K562 (cell line): Measurements from ENCODE around the gene TFEB. TPM values are rescaled to one million over a fixed set of nuclear protein-coding genes. Genes with fewer than 3 reads are reported as not detected.

Source experiments
- ATAC-seq: fragments of 200-7000 bp; cut with Tn5 transposase; 3 replicates; pipeline ENCODE4 v1.9.1; 2020; ENCODE audit warnings: moderate library complexity
- BruUV-seq: library from RNA; stranded (reverse); fragments of 400-500 nt; replicated peaks from 2 replicates; lab custom pipeline; 2021; lab: Mats Ljungman, UMichigan
- CTCF ChIA-PET: fragments of 300-600 bp; formaldehyde crosslinking; extraction: SDS; loops from one replicate; lab custom pipeline; 2021; ENCODE audit warnings: low intra/inter-chr PET ratio; lab: Yijun Ruan, JAX
- POLR2A ChIA-PET: fragments of 300-600, 350-650 bp; sonication (Branson Sonifier 250); formaldehyde crosslinking; extraction: SDS; loops from one replicate; lab custom pipeline; 2021; ENCODE audit warnings: antibody characterized with exemption, inconsistent platforms; lab: Yijun Ruan, JAX
- DNase-seq, 4 experiments: peaks; one replicate each; pipeline versions ENCODE4 v3.0.0 to v3.0.0-alpha.2; 2011 to 2018; ENCODE audit warnings: low spot score in 3 of 4, mixed read lengths in 3 of 4; ENCODE audit errors: extremely low read depth in 1 of 4
- FAIRE-seq: peaks from 2 replicates; lab custom pipeline; 2011; peaks lifted over from hg19 to GRCh38; lab: Jason Lieb, UNC
- H2AFZ ChIP-seq: 2 replicates; pipeline ENCODE4 v1.6.0; 2011; ENCODE audit warnings: low read depth, low read length, control low read depth, inconsistent platforms
- H3K27ac ChIP-seq: fragments of 200-600 bp; 3 replicates; pipeline ENCODE4 v1.8.0; 2011; ENCODE audit warnings: low read depth, mild to moderate bottlenecking, control low read depth, inconsistent platforms, low read length, moderate library complexity, mixed read lengths; ENCODE audit errors: extremely low read depth
- H3K27me3 ChIP-seq, 2 experiments: fragments of 300-600 bp in 1 of 2; 2 replicates in 1 of 2; 3 replicates in 1 of 2; pipeline versions ENCODE4 v1.6.0 to v1.8.0; 2011; ENCODE audit warnings: inconsistent platforms in 2 of 2, low read length in 2 of 2, mild to moderate bottlenecking in 1 of 2, mixed read lengths in 1 of 2, moderate library complexity in 1 of 2; ENCODE audit not compliant: control insufficient read depth in 2 of 2, insufficient read depth in 2 of 2
- H3K36me3 ChIP-seq: fragments of 300-600 bp; 3 replicates; pipeline ENCODE4 v1.8.0; 2011; ENCODE audit warnings: mild to moderate bottlenecking, low read length, inconsistent platforms; ENCODE audit not compliant: control insufficient read depth, insufficient read depth
- H3K4me1 ChIP-seq, 2 experiments: fragments of 200-600 bp in 1 of 2; replicated peaks in 1 of 2; 2 replicates in 1 of 2; 3 replicates in 1 of 2; pipeline versions ENCODE4 v1.5.1 to v1.8.0; 2011; ENCODE audit warnings: inconsistent platforms in 2 of 2, low read length in 2 of 2, mild to moderate bottlenecking in 1 of 2, mixed read lengths in 1 of 2, moderate library complexity in 1 of 2; ENCODE audit not compliant: control insufficient read depth in 2 of 2, insufficient read depth in 2 of 2
- H3K4me2 ChIP-seq: 2 replicates; pipeline ENCODE4 v1.6.1; 2011; ENCODE audit warnings: low read length, control low read depth, inconsistent platforms, mixed read lengths; ENCODE audit not compliant: insufficient read depth
- H3K4me3 ChIP-seq: fragments of 200-600 bp; sonication (generic), shearing (Covaris generic); 2 replicates; pipeline ENCODE4 v1.5.1; 2016; ENCODE audit warnings: control low read depth, inconsistent platforms
- H3K79me2 ChIP-seq: fragments of 200-600 bp; 3 replicates; pipeline ENCODE4 v1.8.0; 2011; ENCODE audit warnings: low read length, inconsistent platforms; ENCODE audit not compliant: control insufficient read depth, insufficient read depth
- H3K9ac ChIP-seq, 2 experiments: 2 replicates each; pipeline versions ENCODE4 v1.6.0 to v1.6.1; 2011; ENCODE audit warnings: low read depth in 2 of 2, low read length in 2 of 2, control low read depth in 1 of 2, inconsistent platforms in 1 of 2, mild to moderate bottlenecking in 1 of 2, mixed read lengths in 1 of 2; ENCODE audit not compliant: insufficient read depth in 1 of 2
- H3K9me1 ChIP-seq: one replicate; pipeline ENCODE4 v1.6.0; 2011; ENCODE audit warnings: inconsistent platforms, mild to moderate bottlenecking, low read length, moderate library complexity; ENCODE audit not compliant: control insufficient read depth, insufficient read depth
- H3K9me3 ChIP-seq: replicated peaks from 2 replicates; pipeline ENCODE4 v1.5.1; 2011; ENCODE audit warnings: low read depth, low read length, inconsistent platforms; ENCODE audit not compliant: control insufficient read depth, insufficient read depth
- H4K20me1 ChIP-seq: replicated peaks from 2 replicates; pipeline ENCODE4 v1.6.1; 2011; ENCODE audit warnings: low read length, inconsistent platforms, mixed read lengths; ENCODE audit not compliant: control insufficient read depth, insufficient read depth
- BCOR ChIP-seq: fragments of 450-650 bp; IDR thresholded peaks from 2 replicates; pipeline ENCODE4 v1.6.1; 2016
- GABPB2 ChIP-seq: fragments of 250-450 bp; sonication (Bioruptor Pico); conservative IDR thresholded peaks from 2 replicates; pipeline ENCODE4 v1.5.1; 2021; ENCODE audit warnings: mild to moderate bottlenecking
- KDM1A ChIP-seq, 2 experiments: fragments of 450-650 bp; IDR thresholded peaks; 2 replicates each; pipeline ENCODE4 v1.6.1; 2016; ENCODE audit warnings: mild to moderate bottlenecking in 2 of 2
- KLF10 ChIP-seq: fragments of 250-450 bp; sonication (Bioruptor Pico); IDR thresholded peaks from 2 replicates; pipeline ENCODE4 v1.6.1; 2021; ENCODE audit warnings: matching md5 sums
- MYNN ChIP-seq, 2 experiments: sonication (generic); formaldehyde crosslinking in 1 of 2; IDR thresholded peaks; 2 replicates each; pipeline versions ENCODE4 v1.5.0 to v1.6.1; 2016 to 2020; ENCODE audit warnings: antibody characterized with exemption in 1 of 2, missing genetic modification reagents in 1 of 2
- SMARCA5 ChIP-seq: fragments of 450-650 bp; IDR thresholded peaks from 2 replicates; pipeline ENCODE4 v1.6.1; 2016
- ZFP36 ChIP-seq: fragments of 150-350 bp; IDR thresholded peaks from 2 replicates; pipeline ENCODE4 v1.6.1; 2018; ENCODE audit warnings: low read length, low read depth; ENCODE audit not compliant: partially characterized antibody
- WGBS: fragments of 100-300 bp; shearing (Covaris generic); methylation state at CpG from one replicate; pipeline ENCODE4 v1.1.6; 2016; ENCODE audit warnings: low coverage, mixed read lengths; ENCODE audit not compliant: insufficient coverage; ENCODE audit errors: missing lambda C conversion rate; 5-methylcytosine and 5-hydroxymethylcytosine counted together
- in situ Hi-C: fragments of 300-500 bp; cut with MboI; formaldehyde crosslinking; loops from 4 replicates; pipeline ENCODE4 v1.15.0; 2018; ENCODE audit warnings: inconsistent platforms, mixed read lengths
- intact Hi-C: fragments of 100-400 bp; cut with micrococcal nuclease; formaldehyde crosslinking; loops from 2 replicates; pipeline ENCODE4 v1.14.2; 2022
- polyA plus RNA-seq, 8 experiments: library from polyadenylated mRNA; depleted of rRNA in 4 of 8; stranded (reverse) in 5 of 8; unstranded in 3 of 8; fragments of >200 nt; fragmentation: Nextera tagmentation in 2 of 8; fragmentation: Illumina TruSeq in 1 of 8; extraction: Ambion mirVana in 2 of 8; extraction: Trizol in 1 of 8; gene quantifications; 2 replicates each; pipeline versions ENCODE4 v1.2.1 to v1.2.3, GENCODE V29; 2011 to 2014; ENCODE audit warnings: inconsistent platforms in 1 of 8, missing spikeins in 1 of 8
- total RNA-seq, 7 experiments: library from RNA; depleted of rRNA in 6 of 7; stranded (reverse); fragments of >200 nt in 6 of 7; fragmentation: Illumina TruSeq in 2 of 7; extraction: Trizol in 2 of 7; gene quantifications; 2 replicates each; pipeline versions ENCODE4 v1.2.1 to v1.2.3, GENCODE V29; 2011 to 2021; ENCODE audit warnings: low replicate concordance in 1 of 7

The TFEB gene
- total and polyA plus RNA-seq, 9 of the 15 experiments (the other 6 are each of a cell fraction or from before 2014, with no cell fraction given) = 0.04 to 4.7 (median 2.0) TPM

DNA sequence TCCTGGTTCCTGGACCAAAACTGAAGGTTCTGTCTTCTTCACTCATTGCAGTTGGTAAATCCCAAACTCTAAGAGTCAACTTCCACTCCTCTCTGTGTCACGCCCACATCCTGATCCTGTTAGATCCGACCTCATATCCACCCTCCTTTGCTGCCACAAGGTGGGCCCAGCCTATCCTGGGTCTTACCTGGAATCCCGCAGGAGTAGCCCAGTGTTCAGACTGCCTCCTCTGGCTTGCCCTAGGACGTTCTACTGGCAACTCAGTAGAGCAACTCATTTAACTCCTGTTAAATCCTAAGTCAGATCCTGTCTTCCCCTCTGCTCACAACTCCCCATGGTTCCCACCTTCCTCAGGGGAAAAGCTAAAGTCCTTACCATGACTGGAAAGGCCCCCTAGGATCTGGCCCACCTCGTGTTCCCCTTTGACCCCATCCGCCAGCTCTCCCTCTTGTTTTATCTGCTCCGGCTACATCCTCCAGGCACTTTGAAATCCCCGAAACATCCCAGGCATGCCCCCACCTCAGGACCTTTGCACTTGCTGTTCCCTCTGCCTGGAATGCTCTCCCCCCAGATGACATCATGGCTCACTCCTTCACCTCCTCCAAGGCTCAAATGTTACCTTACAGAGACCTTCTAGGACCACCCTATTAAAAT, 43.9 kb downstream of the TFEB start:
- Histone ChIP-seq H3K4me3 (no peak overlapping the region), H3K4me1 (peaks cover 0 to 6% of the 10 kb centered on the region in 2 experiments; a peak in 1 of 5 replicates), H3K27me3 (peaks cover 5 to 29% of the 10 kb centered on the region in 2 experiments; a peak in 2 of 5 replicates), H3K36me3 (no peaks in the 10 kb centered on the region)
- TF ChIP-seq SMARCA5 = peak; percentile 55; the same call in 1 of the 2 replicates
- peak in 1 of 2 experiments; percentile 16; a peak in 1 of 4 replicates for TF ChIP-seq KDM1A (IDR thresholded peaks at IDR 0.05)
- peak; percentile 17 for TF ChIP-seq ZFP36
- no peak for TF ChIP-seq KLF10 (CRISPR knock-in tag)
- peak; percentile 57 for TF ChIP-seq BCOR
- TF ChIP-seq MYNN (IDR thresholded peaks at IDR 0.05) = no peak
- no peak for TF ChIP-seq MYNN (CRISPR knock-in tag; IDR thresholded peaks at IDR 0.05)
- TF ChIP-seq GABPB2 = no peak
- TF ChIP-seq, all 486 proteins: peak for 4
- CTCF ChIA-PET = no interaction called here
- in situ Hi-C loops = no loop called here
- DNase-seq (no peak), FAIRE-seq (no peak), ATAC-seq (no peak)
- POLR2A ChIA-PET = interaction anchor here (1.0 to 1.6 kb wide), 3 partner anchors 11 to 43 kb away, joined by 3 to 6 read pairs (median 4); no protein-coding TSS in a partner anchor
- Histone ChIP-seq H2AFZ (no peak overlapping the region), H3K9me1 (no peaks in the 10 kb centered on the region), H3K79me2 (no peaks in the 10 kb centered on the region), H3K9me3 (no peaks in the 10 kb centered on the region), H3K9ac (no peak overlapping the region), H4K20me1 (peaks cover 4% of the 10 kb centered on the region; the same call in 1 of the 2 replicates), H3K27ac (no peak overlapping the region), H3K4me2 (no peak overlapping the region)
- 7% methylated on average over 8 of the region's 8 CpGs for WGBS
- no TSS peak for BruUV-seq
- intact Hi-C loops = no loop called here
